LNCaP clone FGC (cell line): ENCODE results near the gene KCND3.

Source experiments
- DNase-seq: peaks from one replicate; pipeline ENCODE4 v3.0.0-alpha.2; 2011; ENCODE audit warnings: low read depth
- H3K4me3 ChIP-seq: 2 replicates; pipeline ENCODE4 v1.5.1; 2011; ENCODE audit warnings: mild to moderate bottlenecking, low read depth, low read length, control low read depth
- CTCF ChIP-seq: IDR thresholded peaks from 2 replicates; pipeline ENCODE4 v1.5.1; 2012; ENCODE audit warnings: mild to moderate bottlenecking; ENCODE audit not compliant: control insufficient read depth, insufficient read depth; ENCODE audit errors: extremely low read depth

KCND3 gene

GRCh38 chr1:111895017-111895416 lies 94.5 kb downstream of the KCND3 start:
- H3K4me3 ChIP-seq, result no peak overlapping the region
- TF ChIP-seq CTCF, result no peak
- DNase-seq, result no peak

GRCh38 chr1:111894497-111894896 lies 95.0 kb downstream of the KCND3 start:
- no peak overlapping the region for H3K4me3 ChIP-seq
- TF ChIP-seq CTCF, result no peak
- no peak for DNase-seq

- no peak for DNase-seq
- H3K4me3 ChIP-seq, result no peak overlapping the region
- TF ChIP-seq CTCF, result no peak
These were observed 97.9 kb downstream of the KCND3 start for GRCh38 chr1:111891566-111891965.

GRCh38 chr1:111888740-111889376 lies 100.6 kb downstream of the KCND3 start:
- H3K4me3 ChIP-seq, result no peak overlapping the region
- TF ChIP-seq CTCF, result no peak
- no peak for DNase-seq

- TF ChIP-seq CTCF, result no peak
- DNase-seq, result no peak
- no peak overlapping the region for H3K4me3 ChIP-seq
These were observed 101.6 kb downstream of the KCND3 start for GRCh38 chr1:111887875-111888274.

- H3K4me3 ChIP-seq, result no peak overlapping the region
- no peak for TF ChIP-seq CTCF
- no peak for DNase-seq
These were observed 102.1 kb downstream of the KCND3 start for GRCh38 chr1:111887385-111887784.

- DNase-seq, result no peak
- no peak overlapping the region for H3K4me3 ChIP-seq
- TF ChIP-seq CTCF, result no peak
These were observed 102.7 kb downstream of the KCND3 start for GRCh38 chr1:111886741-111887140.
